GM23338 (cell line): ENCODE measurements around the gene GNAO1.

Experiments used
- CTCF ChIP-seq, 2 experiments: fragments of 200-600 bp in 1 of 2; sonication (generic) in 1 of 2; conservative IDR thresholded peaks; 2 replicates each; pipeline versions ENCODE4 v1.5.1 to v1.6.1; 2016 to 2017; ENCODE audit warnings: antibody characterized with exemption in 2 of 2, low read depth in 2 of 2, mild to moderate bottlenecking in 2 of 2, moderate library complexity in 1 of 2
- EZH2 ChIP-seq: fragments of 200-600 bp; sonication (generic); IDR thresholded peaks from one replicate; pipeline ENCODE4 v1.8.0; 2017; ENCODE audit warnings: antibody characterized with exemption, mild to moderate bottlenecking, low read depth; ENCODE audit not compliant: unreplicated experiment
- ZNF462 ChIP-seq: fragments of 250-450 bp; sonication (Bioruptor Pico); IDR thresholded peaks from 2 replicates; pipeline ENCODE4 v1.5.0; 2020; ENCODE audit warnings: mild to moderate bottlenecking, moderate library complexity

- TF ChIP-seq CTCF (conservative IDR thresholded peaks at IDR 0.05; ENCODE audit: low read depth in 2 of 2) (no peak), EZH2 (no peak), ZNF462 (CRISPR knock-in tag) (no peak)
Measured at GRCh38 chr16:56197192-56197992, 6.1 kb downstream of the GNAO1 start.
